ENCODE results near the gene SLC16A13.
A peak's percentile ranks its signal among the peaks of the same experiment; 100 is the strongest.

SLC16A13 gene

DNA sequence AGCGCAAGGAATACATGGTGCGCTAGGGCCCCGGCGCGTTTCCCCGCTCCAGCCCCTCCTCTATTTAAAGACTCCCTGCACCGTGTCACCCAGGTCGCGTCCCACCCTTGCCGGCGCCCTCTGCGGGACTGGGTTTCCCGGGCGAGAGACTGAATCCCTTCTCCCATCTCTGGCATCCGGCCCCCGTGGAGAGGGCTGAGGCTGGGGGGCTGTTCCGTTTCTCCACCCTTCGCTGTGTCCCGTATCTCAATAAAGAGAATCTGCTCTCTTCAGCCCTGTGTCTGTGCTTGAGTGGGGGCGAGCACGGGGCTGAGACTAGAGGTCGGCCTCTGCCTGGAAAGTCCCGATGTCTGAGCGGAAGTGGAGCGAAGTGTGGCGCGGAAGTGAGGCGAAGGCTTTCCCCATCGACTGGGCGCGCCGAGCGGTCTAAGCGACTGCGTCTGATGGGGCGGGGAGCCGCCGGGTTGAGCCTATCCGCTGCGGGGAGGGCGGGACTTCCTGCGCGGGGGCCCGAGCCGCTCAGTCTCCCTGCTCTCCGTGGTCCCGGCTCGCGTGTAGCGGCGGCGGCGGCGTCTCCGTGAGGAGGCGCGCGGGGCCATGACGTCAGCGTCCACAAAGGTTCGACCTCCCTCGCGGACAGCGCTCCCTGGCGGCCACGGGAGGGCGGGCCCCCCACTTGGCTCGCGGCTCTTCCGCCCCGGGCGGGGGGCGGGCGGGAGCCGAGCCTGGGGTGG lies 21.4 kb upstream of the SLC16A13 start:
- peak; percentile 99 for DNase-seq

- DNase-seq: peak; percentile 72
Measured at GRCh38 chr17:7014995-7015958, 20.5 kb upstream of the SLC16A13 start.

DNA sequence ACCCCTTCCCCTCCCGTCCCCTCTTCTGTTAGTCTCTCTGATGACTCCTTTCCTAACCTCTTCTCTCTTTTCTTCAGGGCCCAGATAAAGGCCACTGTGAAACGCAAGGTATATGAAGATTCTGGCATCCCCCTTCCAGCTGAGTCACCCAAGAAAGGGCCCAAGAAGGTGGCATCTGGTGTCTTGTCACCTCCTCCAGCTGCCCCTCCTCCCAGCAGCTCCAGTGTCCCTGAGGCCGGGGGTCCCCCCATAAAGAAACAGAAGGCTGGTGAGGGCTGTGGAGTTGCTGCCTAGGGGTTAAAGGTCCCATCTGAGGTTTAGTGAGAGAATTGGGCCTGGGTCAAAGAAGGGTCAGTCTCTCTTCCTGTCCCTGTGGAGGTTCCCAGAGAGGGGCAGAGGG lies 19.4 kb upstream of the SLC16A13 start:
- DNase-seq: no peak

GRCh38 chr17:7016886-7017826 lies 18.7 kb upstream of the SLC16A13 start:
- DNase-seq: no peak

- peak; percentile 63 for DNase-seq
Measured at GRCh38 chr17:7017827-7018200, 18.0 kb upstream of the SLC16A13 start.

GRCh38 chr17:7018331-7018964 lies 17.4 kb upstream of the SLC16A13 start:
- DNase-seq: no peak

DNA sequence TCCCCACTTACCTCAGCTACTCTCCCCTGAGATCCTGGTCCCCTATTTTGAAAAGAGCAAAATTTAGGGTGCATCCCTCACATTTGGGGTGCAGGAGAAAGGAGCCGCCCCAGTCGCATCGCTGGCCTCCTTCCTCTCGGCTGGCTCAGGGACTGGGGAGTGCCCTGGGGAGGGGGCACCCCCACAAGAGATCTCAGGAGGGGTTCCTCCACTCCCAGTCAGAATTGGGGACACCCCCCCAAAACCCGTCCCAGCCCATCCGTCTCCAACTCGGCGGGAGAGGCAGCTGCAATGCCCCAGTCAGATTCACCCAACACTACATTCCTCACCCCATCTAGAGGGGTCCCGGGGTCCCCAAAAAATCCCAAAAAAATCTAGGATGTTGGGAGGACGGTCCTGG lies 16.4 kb upstream of the SLC16A13 start:
- DNase-seq: no peak

- no peak for DNase-seq
Measured at GRCh38 chr17:7019839-7020519, 15.8 kb upstream of the SLC16A13 start.

GRCh38 chr17:7020894-7021664 lies 14.7 kb upstream of the SLC16A13 start:
- no peak for DNase-seq

GRCh38 chr17:7021993-7022778 lies 13.6 kb upstream of the SLC16A13 start:
- DNase-seq: peak; percentile 90

DNA sequence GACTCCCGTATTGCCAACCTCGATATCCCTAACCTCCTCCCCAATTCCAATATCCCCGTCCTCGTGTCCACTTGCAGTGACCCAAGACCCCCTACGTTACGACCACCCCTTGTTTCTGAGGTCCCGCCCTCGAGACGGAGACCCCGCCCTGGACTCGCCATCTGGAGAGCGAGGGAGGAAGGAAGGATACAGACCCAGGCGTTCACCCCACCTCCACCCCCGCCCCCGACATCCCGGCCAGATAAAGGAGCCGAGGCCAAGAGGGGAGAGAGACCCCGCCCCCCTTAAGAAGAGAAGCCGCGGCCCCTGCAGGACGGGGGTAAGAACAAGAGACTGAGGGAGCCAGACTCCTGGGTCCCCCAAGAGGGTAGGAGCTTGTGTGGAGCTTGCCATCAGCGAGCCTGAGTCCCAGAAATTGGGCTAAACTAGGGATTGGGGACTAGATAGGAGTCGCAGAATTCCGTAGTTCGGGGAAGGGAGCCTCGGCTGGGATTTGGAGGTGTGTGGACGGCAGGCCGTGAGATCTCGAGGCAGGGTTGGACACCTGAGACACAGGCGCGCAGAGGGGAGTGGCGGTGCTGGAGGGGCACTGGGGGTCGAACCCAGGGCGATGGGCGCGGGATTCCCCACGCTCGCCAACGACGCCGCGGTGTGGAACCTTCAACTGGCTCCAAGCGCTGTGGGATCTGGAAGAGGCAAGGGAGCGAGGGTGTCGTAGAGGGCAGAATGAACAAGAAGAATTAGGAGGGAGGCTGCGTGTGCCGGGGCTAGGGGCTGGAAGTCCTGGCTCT lies 12.8 kb upstream of the SLC16A13 start, which contains the start of gene BCL6B:
BCL6B (plus strand) TSS at position 270 of the 791 bp plus-strand sequence. CDS start 622 bp downstream, outside the sequence.
- DNase-seq: no peak

- DNase-seq: peak; percentile 95
Measured at GRCh38 chr17:7023576-7024401, 12.0 kb upstream of the SLC16A13 start.

GRCh38 chr17:7024402-7024785 lies 11.4 kb upstream of the SLC16A13 start:
- DNase-seq: no peak

DNA sequence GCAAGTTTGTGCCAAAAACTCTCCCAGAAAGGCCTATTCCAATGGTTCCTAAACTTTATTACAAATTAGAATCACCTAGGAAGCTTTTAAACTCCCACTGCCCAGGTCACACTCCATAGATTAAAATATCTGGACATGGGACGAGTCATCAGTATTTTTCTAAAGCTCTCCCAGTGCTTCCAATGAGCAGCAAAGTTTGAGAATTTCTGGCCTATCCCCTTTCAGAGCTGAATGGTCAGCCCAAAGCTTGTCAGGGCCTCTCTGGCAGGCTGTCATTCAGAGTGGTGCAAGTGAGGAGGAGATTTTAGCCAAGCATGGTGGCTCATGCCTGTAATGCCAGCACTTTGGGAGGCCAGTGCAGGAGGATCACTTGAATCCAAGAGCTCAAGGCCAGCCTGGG lies 10.6 kb upstream of the SLC16A13 start:
- DNase-seq: no peak

DNA sequence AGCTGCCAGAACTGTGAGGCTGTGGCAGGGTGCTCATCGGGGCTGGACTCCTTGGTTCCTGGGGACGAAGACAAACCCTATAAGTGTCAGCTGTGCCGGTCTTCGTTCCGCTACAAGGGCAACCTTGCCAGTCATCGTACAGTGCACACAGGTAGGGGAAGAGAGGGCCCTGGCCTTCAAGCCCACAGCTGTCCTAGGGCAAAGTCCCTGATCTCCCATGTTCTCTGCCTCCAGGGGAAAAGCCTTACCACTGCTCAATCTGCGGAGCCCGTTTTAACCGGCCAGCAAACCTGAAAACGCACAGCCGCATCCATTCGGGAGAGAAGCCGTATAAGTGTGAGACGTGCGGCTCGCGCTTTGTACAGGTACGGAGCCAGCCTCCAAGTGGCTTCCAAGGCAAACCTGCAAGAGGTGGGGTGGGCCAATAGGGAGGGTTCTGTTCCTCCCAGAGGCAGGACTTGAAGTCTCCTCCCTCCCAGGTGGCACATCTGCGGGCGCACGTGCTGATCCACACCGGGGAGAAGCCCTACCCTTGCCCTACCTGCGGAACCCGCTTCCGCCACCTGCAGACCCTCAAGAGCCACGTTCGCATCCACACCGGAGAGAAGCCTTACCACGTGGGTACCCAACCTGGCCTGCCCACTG lies 9.2 kb upstream of the SLC16A13 start:
- DNase-seq: no peak

DNA sequence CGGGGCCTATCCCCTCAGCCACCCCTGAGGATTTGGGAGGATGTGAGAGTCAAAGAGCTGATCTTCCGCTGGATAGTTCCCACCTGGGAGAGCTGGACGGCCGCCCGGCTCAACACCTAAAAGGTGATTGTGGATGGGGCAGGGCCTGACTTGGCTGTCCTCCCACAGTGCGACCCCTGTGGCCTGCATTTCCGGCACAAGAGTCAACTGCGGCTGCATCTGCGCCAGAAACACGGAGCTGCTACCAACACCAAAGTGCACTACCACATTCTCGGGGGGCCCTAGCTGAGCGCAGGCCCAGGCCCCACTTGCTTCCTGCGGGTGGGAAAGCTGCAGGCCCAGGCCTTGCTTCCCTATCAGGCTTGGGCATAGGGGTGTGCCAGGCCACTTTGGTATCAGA lies 8.5 kb upstream of the SLC16A13 start:
- no peak for DNase-seq

DNA sequence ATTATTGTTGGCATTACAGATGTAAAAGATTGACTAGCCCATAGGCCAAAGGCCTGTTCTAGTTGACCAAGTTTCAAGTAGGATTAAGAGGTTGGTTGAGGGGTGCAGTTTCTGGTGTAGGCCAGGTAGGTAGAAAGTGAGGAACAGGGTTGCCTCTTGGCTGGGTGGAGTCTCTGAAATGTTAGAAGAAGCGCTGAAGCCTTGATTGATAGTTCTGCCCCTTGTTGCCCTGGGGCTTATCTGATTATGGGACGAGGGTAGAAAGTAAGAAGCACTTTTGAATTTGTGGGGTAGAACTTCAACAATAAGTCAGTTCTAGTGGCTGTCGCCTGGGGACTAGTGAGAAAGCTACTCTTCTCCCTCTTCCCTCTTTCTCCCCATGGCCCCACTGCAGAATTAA lies 6.7 kb upstream of the SLC16A13 start:
- no peak for DNase-seq

GRCh38 chr17:7029659-7030058 lies 6.2 kb upstream of the SLC16A13 start:
- DNase-seq: peak; percentile 36

Measured in hematopoietic multipotent progenitor cell treated with erythropoietin and hydrocortisone succinate and interleukin-3 and kit ligand, for 6 days (in vitro differentiated cells).